Body of pancreas (tissue), 4 donors: ENCODE measurements around the gene CD86.

Experiments used
- POLR2A ChIP-seq, 3 donors: fragments of 450-650 bp; IDR thresholded peaks; one replicate each; pipeline ENCODE4 v1.6.1; 2016; ENCODE audit warnings: antibody characterized with exemption in 3 of 3, mild to moderate bottlenecking in 2 of 3
- TF ChIP-seq, protein P1 (sequence below), 7 experiments: fragments of 450-650 bp in 4 of 7; fragments of 200-600 bp in 3 of 7; sonication (generic) in 3 of 7; IDR thresholded peaks; one replicate each; pipeline ENCODE4 v1.5.1; 2016 to 2019; ENCODE audit warnings: antibody characterized with exemption in 7 of 7

DNA sequence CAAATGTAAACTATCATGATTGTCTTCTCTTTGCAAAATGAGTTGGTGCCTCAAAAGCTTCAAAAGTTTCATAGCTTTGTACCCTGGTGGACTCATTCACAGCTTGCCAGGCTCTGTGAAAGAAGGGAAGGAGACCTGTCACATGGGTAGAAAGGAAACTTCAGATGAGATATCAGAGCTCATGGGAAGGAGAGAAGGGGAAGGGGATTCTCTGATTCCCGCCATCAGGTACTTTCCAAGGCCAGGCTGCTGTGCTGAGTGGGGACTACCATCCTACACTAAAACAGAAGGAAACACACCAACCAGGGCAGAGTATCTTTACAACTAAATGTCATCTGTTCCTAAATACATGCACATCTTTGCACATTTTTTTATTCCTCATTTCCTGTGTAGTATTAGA, 42.3 kb upstream of the CD86 start:
- TF ChIP-seq, protein P1, sequence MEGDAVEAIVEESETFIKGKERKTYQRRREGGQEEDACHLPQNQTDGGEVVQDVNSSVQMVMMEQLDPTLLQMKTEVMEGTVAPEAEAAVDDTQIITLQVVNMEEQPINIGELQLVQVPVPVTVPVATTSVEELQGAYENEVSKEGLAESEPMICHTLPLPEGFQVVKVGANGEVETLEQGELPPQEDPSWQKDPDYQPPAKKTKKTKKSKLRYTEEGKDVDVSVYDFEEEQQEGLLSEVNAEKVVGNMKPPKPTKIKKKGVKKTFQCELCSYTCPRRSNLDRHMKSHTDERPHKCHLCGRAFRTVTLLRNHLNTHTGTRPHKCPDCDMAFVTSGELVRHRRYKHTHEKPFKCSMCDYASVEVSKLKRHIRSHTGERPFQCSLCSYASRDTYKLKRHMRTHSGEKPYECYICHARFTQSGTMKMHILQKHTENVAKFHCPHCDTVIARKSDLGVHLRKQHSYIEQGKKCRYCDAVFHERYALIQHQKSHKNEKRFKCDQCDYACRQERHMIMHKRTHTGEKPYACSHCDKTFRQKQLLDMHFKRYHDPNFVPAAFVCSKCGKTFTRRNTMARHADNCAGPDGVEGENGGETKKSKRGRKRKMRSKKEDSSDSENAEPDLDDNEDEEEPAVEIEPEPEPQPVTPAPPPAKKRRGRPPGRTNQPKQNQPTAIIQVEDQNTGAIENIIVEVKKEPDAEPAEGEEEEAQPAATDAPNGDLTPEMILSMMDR (IDR thresholded peaks at IDR 0.05), result no peak
- no peak for TF ChIP-seq POLR2A (IDR thresholded peaks at IDR 0.05)
